Lower leg skin (tissue), 3 donors: ENCODE measurements around the gene KRCC1.

Source experiments
- CTCF ChIP-seq, 3 donors: fragments of 450-650 bp; IDR thresholded peaks; one replicate each; pipeline ENCODE4 v1.5.1; 2016; ENCODE audit warnings: antibody characterized with exemption in 3 of 3, mild to moderate bottlenecking in 3 of 3, moderate library complexity in 2 of 3
- POLR2A ChIP-seq, 2 donors: fragments of 450-650 bp; IDR thresholded peaks; one replicate each; pipeline ENCODE4 v1.6.1; 2016 to 2017; ENCODE audit warnings: antibody characterized with exemption in 2 of 2, mild to moderate bottlenecking in 1 of 2, moderate library complexity in 1 of 2

GRCh38 chr2:88081924-88082608 lies 26.5 kb upstream of the KRCC1 start:
- TF ChIP-seq POLR2A (IDR thresholded peaks at IDR 0.05) (no peak), CTCF (IDR thresholded peaks at IDR 0.05) (no peak)
